H9 (cell line): ENCODE measurements around the gene TAOK3. TPM values are rescaled to one million over a fixed set of nuclear protein-coding genes. Genes with fewer than 3 reads are reported as not detected.

Experiments
- DNase-seq: peaks from one replicate; pipeline ENCODE4 v3.0.0-alpha.2; 2017
- H2AFZ ChIP-seq: one replicate; pipeline ENCODE4 v1.6.1; 2013; ENCODE audit warnings: mild to moderate bottlenecking, low read length, control low read depth, moderate library complexity
- H2AK5ac ChIP-seq: 2 replicates; pipeline ENCODE4 v1.6.1; 2013; ENCODE audit warnings: low read length, control low read depth, mixed read lengths; ENCODE audit not compliant: insufficient read length
- H2BK120ac ChIP-seq: one replicate; pipeline ENCODE4 v1.6.1; 2013; ENCODE audit warnings: low read depth, mild to moderate bottlenecking, low read length, control low read depth, inconsistent platforms; ENCODE audit not compliant: poor library complexity, severe bottlenecking
- H2BK12ac ChIP-seq: 2 replicates; pipeline ENCODE4 v1.6.1; 2013; ENCODE audit warnings: low read length, control low read depth, mixed read lengths, low read depth; ENCODE audit not compliant: insufficient read length
- H2BK15ac ChIP-seq: 2 replicates; pipeline ENCODE4 v1.6.1; 2013; ENCODE audit warnings: low read depth, low read length, control low read depth
- H2BK20ac ChIP-seq: one replicate; pipeline ENCODE4 v1.6.1; 2013; ENCODE audit warnings: low read depth, mild to moderate bottlenecking, low read length, control low read depth, inconsistent platforms; ENCODE audit not compliant: poor library complexity, severe bottlenecking
- H2BK5ac ChIP-seq: 2 replicates; pipeline ENCODE4 v1.6.1; 2013; ENCODE audit warnings: low read length, control low read depth, mixed read lengths; ENCODE audit not compliant: insufficient read length
- H3K14ac ChIP-seq: 2 replicates; pipeline ENCODE4 v1.6.1; 2013; ENCODE audit warnings: low read length, control low read depth; ENCODE audit not compliant: insufficient read depth
- H3K18ac ChIP-seq: 2 replicates; pipeline ENCODE4 v1.6.1; 2013; ENCODE audit warnings: low read depth, mild to moderate bottlenecking, mixed read lengths, low read length, control low read depth; ENCODE audit not compliant: insufficient read length
- H3K23ac ChIP-seq: 2 replicates; pipeline ENCODE4 v1.6.1; 2013; ENCODE audit warnings: low read length, control low read depth, mixed read lengths, low read depth; ENCODE audit not compliant: insufficient read length
- H3K23me2 ChIP-seq: 2 replicates; pipeline ENCODE4 v1.6.1; 2013; ENCODE audit warnings: low read depth, mild to moderate bottlenecking, mixed read lengths, low read length, control low read depth; ENCODE audit not compliant: insufficient read length, poor library complexity, severe bottlenecking
- H3K27ac ChIP-seq: 2 replicates; pipeline ENCODE4 v1.5.1; 2013; ENCODE audit warnings: low read length, control low read depth, mixed read lengths, low read depth; ENCODE audit not compliant: insufficient read length
- H3K27me3 ChIP-seq: 2 replicates; pipeline ENCODE4 v1.6.1; 2013; ENCODE audit warnings: low read length, control low read depth, inconsistent platforms; ENCODE audit not compliant: insufficient read depth
- H3K4ac ChIP-seq: 2 replicates; pipeline ENCODE4 v1.6.1; 2013; ENCODE audit warnings: low read depth, mild to moderate bottlenecking, control low read depth, inconsistent platforms, low read length, moderate library complexity
- H3K4me1 ChIP-seq: 2 replicates; pipeline ENCODE4 v1.6.1; 2013; ENCODE audit warnings: low read length, control low read depth, inconsistent platforms; ENCODE audit not compliant: insufficient read depth
- H3K4me2 ChIP-seq: 2 replicates; pipeline ENCODE4 v1.6.1; 2013; ENCODE audit warnings: low read length, control low read depth, mixed read lengths; ENCODE audit not compliant: insufficient read length, insufficient read depth
- H3K56ac ChIP-seq: 2 replicates; pipeline ENCODE4 v1.6.1; 2013; ENCODE audit warnings: low read depth, mild to moderate bottlenecking, mixed read lengths, low read length, control low read depth; ENCODE audit not compliant: insufficient read length
- H3K79me1 ChIP-seq: 2 replicates; pipeline ENCODE4 v1.6.1; 2013; ENCODE audit warnings: low read depth, mild to moderate bottlenecking, moderate library complexity, low read length, control low read depth, inconsistent platforms; ENCODE audit not compliant: insufficient read depth, poor library complexity, severe bottlenecking
- H3K79me2 ChIP-seq: 2 replicates; pipeline ENCODE4 v1.6.1; 2013; ENCODE audit warnings: low read length, control low read depth, inconsistent platforms; ENCODE audit not compliant: insufficient read depth
- H3K9ac ChIP-seq: 2 replicates; pipeline ENCODE4 v1.6.1; 2013; ENCODE audit warnings: low read length, control low read depth, mixed read lengths; ENCODE audit not compliant: insufficient read length; ENCODE audit errors: extremely low read depth
- H3K9me3 ChIP-seq: one replicate; pipeline ENCODE4 v1.6.1; 2013; ENCODE audit warnings: low read depth, low read length, inconsistent platforms; ENCODE audit not compliant: control insufficient read depth
- H3T11ph ChIP-seq: one replicate; pipeline ENCODE4 v1.6.1; 2013; ENCODE audit warnings: mild to moderate bottlenecking, low read length, control low read depth, inconsistent platforms
- H4K20me1 ChIP-seq: one replicate; pipeline ENCODE4 v1.6.1; 2013; ENCODE audit not compliant: control insufficient read depth, insufficient read length, insufficient read depth
- H4K5ac ChIP-seq: 2 replicates; pipeline ENCODE4 v1.6.1; 2013; ENCODE audit warnings: low read depth, mild to moderate bottlenecking, mixed read lengths, low read length, control low read depth; ENCODE audit not compliant: insufficient read length
- H4K8ac ChIP-seq: replicated peaks from 2 replicates; pipeline ENCODE4 v1.6.1; 2013; ENCODE audit warnings: low read length, control low read depth, mixed read lengths, low read depth; ENCODE audit not compliant: insufficient read length
- H4K91ac ChIP-seq: 2 replicates; pipeline ENCODE4 v1.6.1; 2013; ENCODE audit warnings: low read depth, mild to moderate bottlenecking, moderate library complexity, mixed read lengths, low read length, control low read depth; ENCODE audit not compliant: insufficient read length
- H3K27ac Mint-ChIP-seq, 3 experiments: 2 replicates in 2 of 3; 3 replicates in 1 of 3; pipeline ENCODE4 v1.8.0; 2020 to 2021; ENCODE audit warnings: mixed read lengths in 3 of 3, mild to moderate bottlenecking in 1 of 3, moderate library complexity in 1 of 3
- H3K27me3 Mint-ChIP-seq: 2 replicates; pipeline ENCODE4 v1.8.0; 2021; ENCODE audit warnings: low read depth, mild to moderate bottlenecking, moderate library complexity, mixed read lengths
- H3K36me3 Mint-ChIP-seq, 3 experiments: 2 replicates in 2 of 3; 3 replicates in 1 of 3; pipeline ENCODE4 v1.8.0; 2020 to 2021; ENCODE audit warnings: low read depth in 3 of 3, mixed read lengths in 3 of 3; ENCODE audit not compliant: insufficient read depth in 1 of 3
- H3K4me1 Mint-ChIP-seq, 2 experiments: 2 replicates each; pipeline ENCODE4 v1.8.0; 2020; ENCODE audit warnings: mixed read lengths in 2 of 2
- H3K4me3 Mint-ChIP-seq, 2 experiments: 2 replicates in 1 of 2; 3 replicates in 1 of 2; pipeline ENCODE4 v1.8.0; 2020 to 2021; ENCODE audit warnings: mild to moderate bottlenecking in 2 of 2, mixed read lengths in 2 of 2, moderate library complexity in 1 of 2
- H3K9me3 Mint-ChIP-seq, 2 experiments: 2 replicates in 1 of 2; 3 replicates in 1 of 2; pipeline ENCODE4 v1.8.0; 2020; ENCODE audit warnings: mild to moderate bottlenecking in 2 of 2, mixed read lengths in 2 of 2, moderate library complexity in 1 of 2
- WGBS: extraction: QIAGEN DNeasy Blood & Tissue Kit; methylation state at CpG from one replicate; pipeline ENCODE4 v1.1.7; 2013; ENCODE audit warnings: missing lambda C conversion rate, low lambda C conversion rate, mixed read lengths; ENCODE audit not compliant: insufficient read length; ENCODE audit errors: extremely low coverage; 5-methylcytosine and 5-hydroxymethylcytosine counted together
- total RNA-seq: library from RNA; stranded (reverse); gene quantifications from 2 replicates; pipeline ENCODE4 v1.2.1, GENCODE V29; 2021
- TF ChIP-seq, protein P1 (sequence below): fragments of 200-600 bp; sonication (generic); conservative IDR thresholded peaks from 3 replicates; pipeline ENCODE4 v1.8.0; 2021; ENCODE audit warnings: antibody characterized with exemption, mild to moderate bottlenecking

The TAOK3 gene
- total RNA-seq, 1 experiment from 2014 or later: 5.2 TPM

DNA sequence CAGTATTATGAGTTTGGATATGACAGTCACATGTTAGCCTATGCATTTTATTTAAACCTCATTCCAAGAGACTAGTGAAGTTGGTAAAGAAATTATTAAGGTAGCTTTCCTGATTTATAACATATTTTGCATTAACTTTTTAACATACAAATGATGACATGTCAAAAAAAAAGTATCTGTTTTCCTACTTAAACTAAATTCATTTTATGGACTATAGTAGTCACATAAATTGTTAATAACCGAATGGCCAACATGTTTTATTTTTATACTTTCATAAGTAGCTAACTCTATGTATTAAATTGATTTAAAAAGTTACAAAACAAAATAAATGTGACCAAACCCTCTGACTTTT is 14.7 kb downstream of the TAOK3 start:
- H2BK120ac ChIP-seq: no peak overlapping the region
- no peaks in the 10 kb centered on the region for H3K27me3 ChIP-seq
- H2AFZ ChIP-seq: no peak overlapping the region
- no peaks in the 10 kb centered on the region for H3K79me1 ChIP-seq
- no peak for DNase-seq
- H3K23me2 ChIP-seq: no peaks in the 10 kb centered on the region
- H3K14ac ChIP-seq: no peak overlapping the region
- H4K8ac ChIP-seq: no peak overlapping the region
- no CpG with 5 or more reads among the region's 1 CpG for WGBS
- Mint-ChIP-seq H3K4me3 (no peak overlapping the region), H3K36me3 (peaks cover 0 to 2% (median 0%) of the 10 kb centered on the region in 3 experiments; a peak in 3 of 7 replicates), H3K9me3 (peaks cover 3 to 10% of the 10 kb centered on the region in 2 experiments; a peak in 4 of 5 replicates), H3K27ac (no peak overlapping the region), H3K27me3 (0 out of 2 replicates have a peak, but pooled peaks cover 1% of the 10 kb centered on the region), H3K4me1 (peaks cover 0 to 7% of the 10 kb centered on the region in 2 experiments; a peak in 1 of 4 replicates)
- no peak overlapping the region for H3K4me2 ChIP-seq
- no peaks in the 10 kb centered on the region for H4K20me1 ChIP-seq
- H2BK5ac ChIP-seq: no peak overlapping the region
- no peak overlapping the region for H2BK20ac ChIP-seq
- no peak overlapping the region for H2AK5ac ChIP-seq
- no peak overlapping the region for H3K18ac ChIP-seq
- H2BK12ac ChIP-seq: no peak overlapping the region
- H3K4ac ChIP-seq: no peak overlapping the region
- H3K79me2 ChIP-seq: no peaks in the 10 kb centered on the region
- no peak overlapping the region for H2BK15ac ChIP-seq
- H3T11ph ChIP-seq: no peak overlapping the region
- no peak overlapping the region for H4K91ac ChIP-seq
- no peaks in the 10 kb centered on the region; the same call in 1 of the 2 replicates for H3K4me1 ChIP-seq
- H3K56ac ChIP-seq: no peak overlapping the region
- TF ChIP-seq, protein P1, sequence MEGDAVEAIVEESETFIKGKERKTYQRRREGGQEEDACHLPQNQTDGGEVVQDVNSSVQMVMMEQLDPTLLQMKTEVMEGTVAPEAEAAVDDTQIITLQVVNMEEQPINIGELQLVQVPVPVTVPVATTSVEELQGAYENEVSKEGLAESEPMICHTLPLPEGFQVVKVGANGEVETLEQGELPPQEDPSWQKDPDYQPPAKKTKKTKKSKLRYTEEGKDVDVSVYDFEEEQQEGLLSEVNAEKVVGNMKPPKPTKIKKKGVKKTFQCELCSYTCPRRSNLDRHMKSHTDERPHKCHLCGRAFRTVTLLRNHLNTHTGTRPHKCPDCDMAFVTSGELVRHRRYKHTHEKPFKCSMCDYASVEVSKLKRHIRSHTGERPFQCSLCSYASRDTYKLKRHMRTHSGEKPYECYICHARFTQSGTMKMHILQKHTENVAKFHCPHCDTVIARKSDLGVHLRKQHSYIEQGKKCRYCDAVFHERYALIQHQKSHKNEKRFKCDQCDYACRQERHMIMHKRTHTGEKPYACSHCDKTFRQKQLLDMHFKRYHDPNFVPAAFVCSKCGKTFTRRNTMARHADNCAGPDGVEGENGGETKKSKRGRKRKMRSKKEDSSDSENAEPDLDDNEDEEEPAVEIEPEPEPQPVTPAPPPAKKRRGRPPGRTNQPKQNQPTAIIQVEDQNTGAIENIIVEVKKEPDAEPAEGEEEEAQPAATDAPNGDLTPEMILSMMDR: no peak
- no peak overlapping the region for H4K5ac ChIP-seq
- H3K9me3 ChIP-seq: no peaks in the 10 kb centered on the region
- H3K27ac ChIP-seq: no peak overlapping the region
- no peak overlapping the region for H3K23ac ChIP-seq
- H3K9ac ChIP-seq: no peak overlapping the region
